GM12872 (cell line): Measurements from ENCODE around the gene PDE4B.

Experiments
- CTCF ChIP-seq: IDR thresholded peaks from 3 replicates; pipeline ENCODE4 v1.5.1; 2011; ENCODE audit warnings: low read depth, mild to moderate bottlenecking, low read length, moderate library complexity; ENCODE audit not compliant: insufficient read depth

PDE4B gene

DNA sequence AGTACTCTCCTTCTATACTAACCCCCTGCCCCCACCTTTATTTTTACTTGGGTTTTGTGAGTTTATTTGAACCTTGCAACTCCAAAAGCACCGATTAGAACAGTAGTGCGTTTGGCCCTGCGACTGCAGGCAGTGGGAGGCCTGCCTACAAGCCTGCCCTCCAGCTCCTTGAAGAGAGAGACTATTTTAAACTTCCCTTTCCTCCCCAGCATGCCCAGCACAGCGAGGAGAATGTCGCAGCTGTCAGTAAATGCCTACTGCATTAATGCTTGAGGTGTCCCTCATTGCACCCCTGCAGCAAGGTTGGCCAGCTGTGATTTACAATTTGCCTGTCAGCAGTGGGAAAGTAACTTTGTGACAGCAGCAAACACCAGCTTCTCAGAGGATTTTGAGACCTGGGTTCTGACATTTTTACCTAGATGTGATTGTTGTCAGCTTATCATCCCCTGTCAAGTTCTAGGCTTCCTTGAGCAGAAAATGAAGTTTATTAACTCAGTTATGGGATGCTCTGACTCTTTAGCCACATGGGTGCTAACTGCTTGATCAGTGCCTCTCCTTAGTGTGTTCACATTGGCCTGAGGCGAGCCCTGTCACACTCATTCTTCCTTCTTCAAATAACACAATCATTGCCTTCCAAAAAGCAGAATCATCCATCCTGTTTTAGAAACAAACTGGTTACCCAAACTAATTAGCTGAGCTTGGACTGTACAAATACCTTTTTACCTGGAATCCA, 170.6 kb downstream of the PDE4B start:
- no peak for TF ChIP-seq CTCF

- no peak for TF ChIP-seq CTCF
These were observed 171.4 kb downstream of the PDE4B start for GRCh38 chr1:65964123-65964522.

- no peak for TF ChIP-seq CTCF
These were observed 172.7 kb downstream of the PDE4B start for GRCh38 chr1:65965112-65965996.

- no peak for TF ChIP-seq CTCF
These were observed 178.9 kb downstream of the PDE4B start for GRCh38 chr1:65971547-65971946.

DNA sequence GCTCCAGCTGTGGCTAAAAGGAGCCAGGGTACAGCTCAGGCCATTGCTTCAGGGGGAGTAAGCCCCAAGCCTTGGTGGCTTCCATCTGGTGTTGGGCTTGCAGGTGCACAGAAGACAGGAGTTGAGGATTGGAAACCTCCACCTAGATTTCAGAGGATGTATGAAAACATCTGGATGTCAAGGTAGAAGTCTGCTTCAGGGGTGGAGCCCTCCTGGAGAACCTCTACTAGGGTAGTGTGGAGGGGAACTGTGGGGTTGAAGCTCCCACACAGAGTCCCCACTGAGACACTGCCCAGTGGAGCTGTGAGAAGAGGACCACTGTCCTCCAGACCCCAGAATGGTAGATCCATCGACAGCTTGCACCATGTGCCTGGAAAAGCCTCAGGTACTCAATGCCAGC, 183.0 kb downstream of the PDE4B start:
- no peak for TF ChIP-seq CTCF

GRCh38 chr1:65979136-65980044, 186.7 kb downstream of the PDE4B start:
- TF ChIP-seq CTCF: no peak

DNA sequence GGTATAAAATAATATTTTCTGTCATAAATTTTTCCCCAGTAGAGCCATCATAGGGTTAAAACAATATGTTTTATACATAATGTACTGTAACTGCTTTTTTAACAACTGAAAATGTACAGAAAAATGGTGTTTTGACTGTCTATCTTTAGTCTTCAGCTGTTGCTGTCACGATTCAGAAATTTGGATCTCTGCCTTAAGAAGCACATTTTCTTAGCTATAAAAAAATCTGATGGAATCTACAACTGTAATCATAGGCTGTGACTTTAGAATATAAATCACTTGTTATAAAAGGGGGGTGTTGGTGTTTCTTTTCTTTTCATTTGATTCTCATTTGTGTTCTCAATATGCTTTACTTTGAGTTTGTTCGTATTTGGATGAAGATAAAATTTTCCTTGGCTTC, 187.5 kb downstream of the PDE4B start:
- TF ChIP-seq CTCF: no peak
